ENCODE data around the gene KDM5A.
"Not testable (repeated sequence)": the region's sequence is repeated elsewhere in the genome, so short reads cannot be mapped to it uniquely, and the experiment has no call there.

DNA sequence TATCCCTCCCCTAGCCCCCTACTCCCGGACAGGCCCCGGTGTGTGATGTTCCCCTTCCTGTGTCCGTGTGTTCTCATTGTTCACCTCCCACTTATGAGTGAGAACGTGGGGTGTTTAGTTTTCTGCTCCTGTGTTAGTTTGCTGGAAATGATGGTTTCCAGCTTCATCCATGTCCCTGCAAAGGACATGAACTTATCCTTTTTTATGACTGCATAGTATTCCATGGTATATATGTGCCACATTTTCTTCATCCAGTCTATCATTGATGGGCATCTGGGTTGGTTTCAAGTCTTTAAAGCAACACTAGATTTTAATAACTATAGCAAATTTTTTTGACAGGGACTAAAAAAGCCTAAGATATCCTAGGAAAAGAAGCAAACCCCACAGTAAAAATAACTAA, 37.9 kb downstream of the KDM5A start:
- not testable (repeated sequence) for TF ChIP-seq CTCF (IDR thresholded peaks at IDR 0.05; ENCODE audit: low read length); EZH2 (IDR thresholded peaks at IDR 0.05; ENCODE audit: borderline replicate concordance, low read length)
